ENCODE measurements around the gene HAO2.

Gene HAO2

DNA sequence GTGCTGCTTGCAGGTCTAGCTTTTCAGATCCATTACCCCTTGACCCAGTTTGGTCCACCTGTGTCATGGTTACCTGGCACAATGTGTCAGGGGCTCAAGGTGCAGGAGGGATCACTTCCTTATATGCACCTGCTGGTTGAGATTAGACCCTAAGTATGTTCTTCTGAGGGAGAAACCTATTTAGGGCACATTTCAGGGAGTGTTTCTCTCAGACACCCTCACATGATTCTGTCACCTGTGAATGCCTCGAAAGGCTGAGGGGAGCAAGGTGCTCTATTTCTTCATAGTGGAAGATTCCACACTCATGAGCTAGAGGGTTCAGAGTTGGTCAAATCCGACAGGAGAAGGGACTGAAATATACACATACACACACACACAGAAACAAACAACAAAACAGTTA lies 61.9 kb downstream of the HAO2 start:
- TF ChIP-seq, protein P1, sequence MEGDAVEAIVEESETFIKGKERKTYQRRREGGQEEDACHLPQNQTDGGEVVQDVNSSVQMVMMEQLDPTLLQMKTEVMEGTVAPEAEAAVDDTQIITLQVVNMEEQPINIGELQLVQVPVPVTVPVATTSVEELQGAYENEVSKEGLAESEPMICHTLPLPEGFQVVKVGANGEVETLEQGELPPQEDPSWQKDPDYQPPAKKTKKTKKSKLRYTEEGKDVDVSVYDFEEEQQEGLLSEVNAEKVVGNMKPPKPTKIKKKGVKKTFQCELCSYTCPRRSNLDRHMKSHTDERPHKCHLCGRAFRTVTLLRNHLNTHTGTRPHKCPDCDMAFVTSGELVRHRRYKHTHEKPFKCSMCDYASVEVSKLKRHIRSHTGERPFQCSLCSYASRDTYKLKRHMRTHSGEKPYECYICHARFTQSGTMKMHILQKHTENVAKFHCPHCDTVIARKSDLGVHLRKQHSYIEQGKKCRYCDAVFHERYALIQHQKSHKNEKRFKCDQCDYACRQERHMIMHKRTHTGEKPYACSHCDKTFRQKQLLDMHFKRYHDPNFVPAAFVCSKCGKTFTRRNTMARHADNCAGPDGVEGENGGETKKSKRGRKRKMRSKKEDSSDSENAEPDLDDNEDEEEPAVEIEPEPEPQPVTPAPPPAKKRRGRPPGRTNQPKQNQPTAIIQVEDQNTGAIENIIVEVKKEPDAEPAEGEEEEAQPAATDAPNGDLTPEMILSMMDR (IDR thresholded peaks at IDR 0.05) = no peak

DNA sequence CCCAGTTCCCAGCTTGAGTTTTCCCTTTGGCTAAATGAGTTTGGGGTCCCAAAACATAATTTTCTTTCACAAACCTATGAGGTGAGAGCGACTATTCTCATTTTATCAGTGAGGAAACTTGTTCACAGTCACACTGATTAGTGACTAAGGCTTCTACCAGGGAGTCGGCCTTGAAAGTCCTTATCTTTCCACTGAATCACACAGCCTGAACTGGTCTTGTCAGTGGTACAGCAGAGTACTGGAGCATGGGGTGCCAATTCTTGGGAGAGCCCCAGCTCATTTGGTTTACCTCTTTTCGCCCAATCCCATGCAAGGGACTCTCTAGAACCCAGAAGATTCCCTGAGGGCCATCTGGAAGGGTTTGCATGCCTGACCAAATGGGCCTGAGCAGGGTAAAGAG lies 63.3 kb downstream of the HAO2 start:
- TF ChIP-seq, protein P1 (IDR thresholded peaks at IDR 0.05) = no peak

DNA sequence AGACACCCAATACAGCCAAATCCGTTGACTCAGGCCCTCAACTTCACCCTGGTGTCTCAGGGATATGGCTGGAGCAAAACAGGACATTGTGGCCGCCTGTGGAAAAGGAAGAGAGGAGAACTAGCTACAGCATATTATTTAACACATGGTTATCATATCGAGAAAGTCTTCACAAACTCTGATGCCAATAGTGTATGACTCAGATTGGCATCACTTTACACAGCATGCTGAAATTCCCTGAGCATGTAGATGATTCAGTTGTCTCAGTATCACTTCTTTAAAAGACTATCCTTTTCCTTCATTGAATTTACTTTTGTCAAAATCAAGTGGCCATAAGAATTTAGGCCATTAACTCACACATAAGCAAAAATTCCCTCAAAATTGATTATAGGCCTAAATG lies 66.5 kb downstream of the HAO2 start:
- TF ChIP-seq, protein P1 (IDR thresholded peaks at IDR 0.05) = no peak

DNA sequence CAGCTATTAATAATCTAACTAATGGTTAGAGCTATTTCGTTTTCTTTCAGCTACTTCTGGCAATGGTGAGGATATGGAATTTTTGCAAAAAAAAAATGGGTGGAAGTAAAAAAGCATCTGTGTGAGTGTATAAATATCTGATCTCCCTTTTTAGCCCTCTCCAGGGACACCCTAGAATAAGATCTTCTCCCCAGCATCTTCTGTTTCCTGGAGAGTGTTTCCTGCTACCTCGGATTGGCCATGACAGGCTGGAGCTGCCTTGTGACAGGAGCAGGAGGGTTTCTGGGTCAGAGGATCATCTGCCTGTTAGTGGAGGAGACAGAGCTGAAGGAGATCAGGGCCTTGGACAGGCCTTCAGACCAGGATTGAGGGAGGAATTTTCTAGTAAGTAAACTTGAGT lies 70.2 kb downstream of the HAO2 start:
- TF ChIP-seq, protein P1 (IDR thresholded peaks at IDR 0.05) = no peak

DNA sequence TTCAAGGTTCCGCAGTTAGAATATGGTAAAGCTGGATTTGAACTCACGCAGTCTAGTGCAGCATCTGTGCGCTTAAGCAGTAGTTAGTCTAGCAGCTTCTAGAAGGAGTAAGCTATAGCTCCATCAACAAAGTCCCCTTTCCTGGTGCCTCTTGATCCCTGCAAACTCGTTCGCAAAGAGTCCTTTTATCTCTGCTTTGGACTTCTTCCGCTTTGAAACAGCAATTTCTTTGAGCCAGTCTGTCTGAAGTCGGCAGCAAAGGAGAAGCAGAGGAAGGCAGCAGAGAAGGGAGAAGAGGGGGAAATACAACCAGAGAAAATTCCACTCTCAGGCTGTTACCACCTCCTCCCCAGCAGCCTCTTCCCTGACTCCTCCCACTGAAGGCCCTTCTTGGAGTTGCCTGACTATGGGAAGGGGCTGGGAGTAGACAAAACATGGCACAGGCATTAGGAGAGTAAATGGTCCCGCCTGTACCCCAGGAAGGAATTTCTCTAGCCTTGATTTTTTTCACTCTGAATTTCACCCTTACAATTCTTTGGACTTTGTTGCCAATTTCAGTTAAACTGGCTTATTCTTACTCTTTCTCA lies 72.2 kb downstream of the HAO2 start:
- TF ChIP-seq, protein P1 (IDR thresholded peaks at IDR 0.05) = no peak

DNA sequence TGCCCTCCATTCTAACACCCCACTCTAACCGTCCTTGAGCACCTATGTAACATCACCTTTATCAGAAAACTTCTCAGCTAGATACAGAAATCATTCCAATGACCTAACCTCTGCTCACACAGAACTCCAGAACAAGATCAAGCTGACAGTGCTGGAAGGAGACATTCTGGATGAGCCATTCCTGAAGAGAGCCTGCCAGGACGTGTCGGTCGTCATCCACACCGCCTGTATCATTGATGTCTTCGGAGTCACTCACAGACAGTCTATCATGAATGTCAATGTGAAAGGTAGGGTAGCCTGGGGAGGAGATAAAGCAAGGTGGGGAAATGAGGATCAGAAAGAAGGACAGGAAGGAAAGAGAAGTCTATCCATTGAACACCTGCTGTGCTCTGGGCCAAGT lies 74.2 kb downstream of the HAO2 start:
- TF ChIP-seq, protein P1 (IDR thresholded peaks at IDR 0.05) = no peak

Data from LNCAP (cell line).